Esophagus muscularis mucosa (tissue), 4 donors: ENCODE measurements around the gene FASTKD3. TPM values are rescaled to one million over a fixed set of nuclear protein-coding genes. Genes with fewer than 3 reads are reported as not detected.

Experiments
- DNase-seq: peaks from one replicate; pipeline ENCODE4 v3.0.0-alpha.2; 2017; ENCODE audit errors: extremely low spot score
- H3K27ac ChIP-seq, 4 donors: fragments of 200-600 bp; sonication (generic); replicated peaks in 1 of 4; 1 replicate in 3 of 4; 2 replicates in 1 of 4; pipeline ENCODE4 v1.5.1; 2016 to 2019; ENCODE audit warnings: mild to moderate bottlenecking in 1 of 4
- H3K27me3 ChIP-seq, 4 donors: fragments of 200-600 bp; sonication (generic); one replicate each; pipeline versions ENCODE4 v1.5.1 to v1.6.0; 2016 to 2019
- H3K36me3 ChIP-seq, 4 donors: fragments of 200-600 bp; sonication (generic); one replicate each; pipeline ENCODE4 v1.5.1; 2016 to 2019
- H3K4me1 ChIP-seq, 4 donors: fragments of 200-600 bp; sonication (generic); one replicate each; pipeline ENCODE4 v1.5.1; 2016 to 2019
- H3K4me3 ChIP-seq, 4 donors: fragments of 200-600 bp; sonication (generic); 1 replicate in 2 of 4; 2 replicates in 2 of 4; pipeline ENCODE4 v1.5.1; 2016 to 2019; ENCODE audit warnings: mild to moderate bottlenecking in 4 of 4, moderate library complexity in 1 of 4
- H3K9me3 ChIP-seq, 4 donors: fragments of 200-600 bp; sonication (generic); 1 replicate in 3 of 4; 2 replicates in 1 of 4; pipeline ENCODE4 v1.5.1; 2016 to 2019
- EP300 ChIP-seq: sonication (generic); formaldehyde crosslinking; IDR thresholded peaks from one replicate; pipeline ENCODE4 v1.6.1; 2017; ENCODE audit warnings: antibody characterized with exemption
- POLR2A ChIP-seq: fragments of 450-650 bp; IDR thresholded peaks from one replicate; pipeline ENCODE4 v1.6.1; 2017; ENCODE audit warnings: antibody characterized with exemption, moderate library complexity, mild to moderate bottlenecking, low read depth
- POLR2AphosphoS5 ChIP-seq, 2 donors: sonication (generic); formaldehyde crosslinking; IDR thresholded peaks; one replicate each; pipeline ENCODE4 v1.6.1; 2017; ENCODE audit warnings: antibody characterized with exemption in 2 of 2
- WGBS: methylation state at CpG from one replicate; pipeline ENCODE4 v1.1.5; 2018; 5-methylcytosine and 5-hydroxymethylcytosine counted together
- intact Hi-C: fragments of 100-400 bp; cut with DNase I; formaldehyde crosslinking; loops from one replicate; pipeline ENCODE4 v1.15.1; 2023
- total RNA-seq, 4 donors: library from RNA; depleted of rRNA; stranded (reverse); fragments of >200 nt; gene quantifications; one replicate each; pipeline versions ENCODE4 v1.1.0 to v1.2.1, GENCODE V29; 2016
- TF ChIP-seq, protein P1 (sequence below), 3 experiments: fragments of 200-600 bp in 2 of 3; fragments of 450-650 bp in 1 of 3; sonication (generic) in 2 of 3; IDR thresholded peaks; one replicate each; pipeline ENCODE4 v1.5.1; 2017 to 2019; ENCODE audit warnings: antibody characterized with exemption in 3 of 3, mild to moderate bottlenecking in 2 of 3, moderate library complexity in 1 of 3

The FASTKD3 gene
- total RNA-seq, 4 donors from 2014 or later = 7.4 to 13.3 (median 8.2) TPM

DNA sequence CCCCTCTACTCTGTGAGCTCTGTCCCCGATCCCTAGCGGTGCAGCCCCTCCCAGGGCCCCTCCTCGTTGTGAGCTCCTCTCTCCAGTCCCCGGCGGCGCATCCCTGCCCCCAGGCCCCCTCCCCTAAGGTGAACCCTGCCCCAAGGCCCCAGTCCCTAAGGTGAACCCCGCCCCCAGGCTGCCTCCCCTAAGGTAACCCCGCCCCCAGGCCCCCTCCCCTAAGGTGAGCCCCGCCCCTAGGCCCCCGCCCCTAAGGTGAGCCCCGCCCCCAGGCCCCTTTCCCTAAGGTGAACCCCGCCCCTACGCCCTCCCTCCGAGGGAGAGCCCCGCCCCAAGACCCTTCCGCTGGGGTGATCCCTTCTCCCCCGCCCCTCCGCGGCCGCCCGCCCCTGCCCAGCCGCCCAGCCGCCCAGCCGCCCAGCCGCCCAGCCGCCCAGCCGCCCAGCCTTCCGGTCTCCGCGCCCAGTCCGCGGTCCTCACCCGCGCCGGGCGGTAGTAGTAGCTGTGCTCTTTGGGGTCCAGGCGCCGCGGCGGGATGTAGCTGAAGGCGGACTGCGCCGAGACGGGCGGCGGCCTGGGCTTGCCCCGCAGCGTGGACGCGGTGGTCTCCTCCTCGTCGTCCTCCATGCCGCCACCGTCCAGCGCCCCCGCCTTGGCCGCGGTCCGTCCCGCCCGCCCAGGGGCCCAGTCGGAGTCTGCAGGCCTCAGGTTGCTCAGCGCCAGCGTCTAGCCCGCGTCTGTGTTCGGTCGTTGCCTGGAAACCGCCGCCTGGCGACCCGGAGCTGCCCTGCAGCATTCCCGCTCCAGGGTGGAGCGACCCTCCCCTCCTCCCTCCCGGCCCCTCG, 18.2 kb downstream of the FASTKD3 start, which contains the start of gene CFAP90:
Gene CFAP90, minus strand, starts transcription at position 739 of the 845 bp plus-strand sequence. Its CDS starts 112 bp downstream, at position 627.
- Histone ChIP-seq H3K27ac (no peak within 1 kb of the TSS), H3K4me1 (peaks cover 11 to 29% (median 21%) of the 10 kb centered on the region in 4 donors), H3K27me3 (peaks cover 0 to 55% (median 16%) of the 10 kb centered on the region in 4 donors), H3K36me3 (no peaks in the 10 kb centered on the region), H3K9me3 (no peaks in the 10 kb centered on the region), H3K4me3 (peak within 1 kb of the TSS; percentile 59 to 62 (median 60))
- DNase-seq = peak; percentile 91
- 6% methylated on average over 7 of the region's 76 CpGs for WGBS
- no peak for TF ChIP-seq POLR2AphosphoS5 (IDR thresholded peaks at IDR 0.05)
- TF ChIP-seq POLR2A = no peak
- TF ChIP-seq, protein P1, sequence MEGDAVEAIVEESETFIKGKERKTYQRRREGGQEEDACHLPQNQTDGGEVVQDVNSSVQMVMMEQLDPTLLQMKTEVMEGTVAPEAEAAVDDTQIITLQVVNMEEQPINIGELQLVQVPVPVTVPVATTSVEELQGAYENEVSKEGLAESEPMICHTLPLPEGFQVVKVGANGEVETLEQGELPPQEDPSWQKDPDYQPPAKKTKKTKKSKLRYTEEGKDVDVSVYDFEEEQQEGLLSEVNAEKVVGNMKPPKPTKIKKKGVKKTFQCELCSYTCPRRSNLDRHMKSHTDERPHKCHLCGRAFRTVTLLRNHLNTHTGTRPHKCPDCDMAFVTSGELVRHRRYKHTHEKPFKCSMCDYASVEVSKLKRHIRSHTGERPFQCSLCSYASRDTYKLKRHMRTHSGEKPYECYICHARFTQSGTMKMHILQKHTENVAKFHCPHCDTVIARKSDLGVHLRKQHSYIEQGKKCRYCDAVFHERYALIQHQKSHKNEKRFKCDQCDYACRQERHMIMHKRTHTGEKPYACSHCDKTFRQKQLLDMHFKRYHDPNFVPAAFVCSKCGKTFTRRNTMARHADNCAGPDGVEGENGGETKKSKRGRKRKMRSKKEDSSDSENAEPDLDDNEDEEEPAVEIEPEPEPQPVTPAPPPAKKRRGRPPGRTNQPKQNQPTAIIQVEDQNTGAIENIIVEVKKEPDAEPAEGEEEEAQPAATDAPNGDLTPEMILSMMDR (IDR thresholded peaks at IDR 0.05) = peak in 1 of 3 experiments; percentile 21
- TF ChIP-seq EP300 = no peak
- intact Hi-C loops = no loop called here

DNA sequence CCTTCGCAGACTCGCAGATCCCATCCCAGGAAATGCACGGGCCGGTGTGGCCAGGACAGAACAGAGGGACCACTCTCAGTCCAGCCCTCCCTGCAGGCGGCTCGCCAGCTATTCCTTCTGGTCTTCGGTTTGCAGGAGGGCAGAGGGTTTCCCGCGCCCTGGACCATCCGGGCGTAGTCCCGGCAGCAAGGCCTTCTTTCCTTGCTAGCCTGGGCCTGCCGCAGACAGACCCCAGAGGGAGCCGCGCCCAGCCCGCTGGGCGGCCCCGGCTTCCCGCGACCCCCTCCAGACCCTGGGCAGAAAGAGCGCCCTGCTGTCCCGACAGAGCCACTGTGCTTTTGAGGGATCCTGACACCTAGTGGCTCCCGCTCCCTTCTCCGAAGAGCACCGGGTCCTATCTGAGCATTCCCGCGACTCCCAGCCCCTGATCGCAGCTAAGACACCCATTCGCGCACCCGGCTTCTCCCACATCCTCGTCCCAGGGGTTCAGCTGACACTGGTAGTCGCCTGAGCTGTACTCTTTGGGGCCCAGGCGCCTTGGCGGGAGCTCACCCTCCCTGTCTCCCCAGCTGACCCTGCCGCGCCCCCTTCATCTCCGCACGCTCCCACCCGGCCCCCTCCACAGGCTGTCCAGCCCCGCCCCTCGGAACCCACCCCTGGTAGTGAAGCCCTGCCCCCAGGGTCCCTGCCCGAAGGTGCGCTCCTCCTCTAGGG, 19.0 kb downstream of the FASTKD3 start:
- DNase-seq = peak; percentile 90
- H3K4me1 ChIP-seq = peaks cover 11 to 29% (median 21%) of the 10 kb centered on the region in 4 donors
- 4% methylated on average over 26 of the region's 44 CpGs for WGBS
- intact Hi-C loops = no loop called here
- peak overlapping the region; percentile 59 to 62 (median 60) for H3K4me3 ChIP-seq
- TF ChIP-seq, protein P1 (IDR thresholded peaks at IDR 0.05) = peak in 1 of 3 experiments; percentile 6
- TF ChIP-seq POLR2AphosphoS5 (IDR thresholded peaks at IDR 0.05) = no peak
- no peaks in the 10 kb centered on the region for H3K9me3 ChIP-seq
- H3K27ac ChIP-seq = no peak overlapping the region
- no peaks in the 10 kb centered on the region for H3K36me3 ChIP-seq
- H3K27me3 ChIP-seq = peaks cover 0 to 63% (median 16%) of the 10 kb centered on the region in 4 donors

DNA sequence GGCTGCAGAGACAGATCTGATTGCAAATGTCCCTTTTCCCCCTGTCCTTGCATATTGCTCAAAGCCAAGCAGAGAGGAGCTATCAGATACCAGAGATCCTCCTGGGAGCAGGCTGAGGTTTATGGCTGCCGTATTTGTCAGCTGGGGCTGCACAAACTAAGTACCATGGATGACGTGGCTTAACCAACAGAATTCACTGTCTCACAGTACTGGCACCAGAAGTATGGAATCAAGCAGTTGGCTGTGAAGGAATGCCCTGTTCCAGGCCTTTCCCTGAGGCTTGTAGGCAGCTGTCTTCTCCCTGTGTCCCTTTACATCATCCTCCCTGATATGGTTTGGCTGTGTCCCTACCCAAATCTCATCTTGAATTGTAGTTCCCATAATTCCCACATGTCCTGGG, 20.5 kb downstream of the FASTKD3 start:
- Histone ChIP-seq H3K4me3 (no peak overlapping the region), H3K27ac (no peak overlapping the region), H3K9me3 (no peaks in the 10 kb centered on the region), H3K4me1 (peaks cover 11 to 29% (median 21%) of the 10 kb centered on the region in 4 donors), H3K27me3 (peaks cover 0 to 63% (median 16%) of the 10 kb centered on the region in 4 donors), H3K36me3 (no peaks in the 10 kb centered on the region)
- WGBS = 75% methylated on average over 2 of the region's 2 CpGs
- intact Hi-C loops = no loop called here
- DNase-seq = peak; percentile 82
- TF ChIP-seq, protein P1 (IDR thresholded peaks at IDR 0.05) = no peak
- TF ChIP-seq POLR2A (no peak), EP300 (no peak), POLR2AphosphoS5 (IDR thresholded peaks at IDR 0.05) (no peak)

DNA sequence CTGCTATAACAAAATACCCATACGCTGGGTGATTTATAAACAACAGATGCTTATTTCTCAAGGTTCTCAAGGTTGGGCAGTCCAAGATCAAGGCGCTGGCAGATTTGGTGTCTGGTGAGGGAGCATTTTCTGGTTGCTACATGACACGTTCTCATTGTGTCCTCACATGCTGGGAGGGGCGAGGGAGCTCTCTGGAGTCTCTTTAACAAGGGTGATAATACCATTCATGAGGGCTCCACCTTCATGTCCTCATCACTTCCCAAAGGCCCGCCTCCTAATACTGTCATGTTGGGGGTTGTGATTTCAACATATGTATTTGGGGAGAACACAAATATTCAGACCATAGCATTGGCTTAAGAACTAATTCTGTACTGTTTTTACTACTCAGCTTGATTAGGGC, 22.5 kb downstream of the FASTKD3 start:
- TF ChIP-seq POLR2A (no peak), POLR2AphosphoS5 (IDR thresholded peaks at IDR 0.05) (no peak), EP300 (no peak)
- TF ChIP-seq, protein P1 (IDR thresholded peaks at IDR 0.05) = no peak
- peak; percentile 86 for DNase-seq
- 94% methylated on average over 5 of the region's 5 CpGs for WGBS
- H3K27ac ChIP-seq = no peak overlapping the region
- intact Hi-C loops = no loop called here
- H3K36me3 ChIP-seq = no peaks in the 10 kb centered on the region
- peaks cover 0 to 62% (median 16%) of the 10 kb centered on the region in 4 donors for H3K27me3 ChIP-seq
- H3K4me3 ChIP-seq = no peak overlapping the region
- peaks cover 11 to 23% (median 19%) of the 10 kb centered on the region in 4 donors for H3K4me1 ChIP-seq
- no peaks in the 10 kb centered on the region for H3K9me3 ChIP-seq
